ENCODE results near the gene ANKRD7. TPM values are rescaled to one million over a fixed set of nuclear protein-coding genes. Genes with fewer than 3 reads are reported as not detected.

The ANKRD7 gene
- total and polyA plus RNA-seq, 7 donors = 0.71 to 2.9 (median 1.8) TPM; not detected in 3

DNA sequence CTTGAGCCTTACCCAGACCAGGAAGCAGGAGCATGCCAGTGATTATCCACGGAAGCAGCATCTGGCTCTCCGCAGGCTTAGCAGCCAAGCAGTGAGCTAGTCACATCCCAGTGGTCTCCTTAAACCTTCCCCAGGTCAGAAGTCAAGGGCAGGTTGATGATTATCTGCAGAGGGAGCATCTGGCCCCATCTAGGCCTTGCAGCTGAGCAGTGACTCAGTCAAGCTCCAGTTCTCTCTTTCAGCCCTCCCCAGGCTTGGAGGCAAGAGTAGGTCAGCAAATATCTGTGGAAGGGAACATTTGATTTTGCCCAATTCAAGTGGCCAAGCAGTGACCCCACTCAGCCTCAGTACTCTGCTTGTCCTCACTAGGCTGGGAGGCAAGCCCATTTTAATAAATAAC lies 61.6 kb downstream of the ANKRD7 start:
- Histone ChIP-seq H3K9me3 (peaks cover 0 to 4% (median 0%) of the 10 kb centered on the region in 4 donors), H3K4me1 (no peaks in the 10 kb centered on the region), H3K4me3 (no peak overlapping the region), H3K27me3 (no peaks in the 10 kb centered on the region), H3K36me3 (no peaks in the 10 kb centered on the region), H3K27ac (no peak overlapping the region)
- WGBS, 2 donors = 91 to 98% methylated on average over 2 of the region's 2 CpGs
- intact Hi-C loops (cut with DNase I) = no loop called here
- TF ChIP-seq, protein P1, sequence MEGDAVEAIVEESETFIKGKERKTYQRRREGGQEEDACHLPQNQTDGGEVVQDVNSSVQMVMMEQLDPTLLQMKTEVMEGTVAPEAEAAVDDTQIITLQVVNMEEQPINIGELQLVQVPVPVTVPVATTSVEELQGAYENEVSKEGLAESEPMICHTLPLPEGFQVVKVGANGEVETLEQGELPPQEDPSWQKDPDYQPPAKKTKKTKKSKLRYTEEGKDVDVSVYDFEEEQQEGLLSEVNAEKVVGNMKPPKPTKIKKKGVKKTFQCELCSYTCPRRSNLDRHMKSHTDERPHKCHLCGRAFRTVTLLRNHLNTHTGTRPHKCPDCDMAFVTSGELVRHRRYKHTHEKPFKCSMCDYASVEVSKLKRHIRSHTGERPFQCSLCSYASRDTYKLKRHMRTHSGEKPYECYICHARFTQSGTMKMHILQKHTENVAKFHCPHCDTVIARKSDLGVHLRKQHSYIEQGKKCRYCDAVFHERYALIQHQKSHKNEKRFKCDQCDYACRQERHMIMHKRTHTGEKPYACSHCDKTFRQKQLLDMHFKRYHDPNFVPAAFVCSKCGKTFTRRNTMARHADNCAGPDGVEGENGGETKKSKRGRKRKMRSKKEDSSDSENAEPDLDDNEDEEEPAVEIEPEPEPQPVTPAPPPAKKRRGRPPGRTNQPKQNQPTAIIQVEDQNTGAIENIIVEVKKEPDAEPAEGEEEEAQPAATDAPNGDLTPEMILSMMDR (IDR thresholded peaks at IDR 0.05) = no peak
- no peak for TF ChIP-seq EP300 (IDR thresholded peaks at IDR 0.05)
- TF ChIP-seq POLR2A (IDR thresholded peaks at IDR 0.05) = no peak
- no peak for TF ChIP-seq POLR2AphosphoS5 (IDR thresholded peaks at IDR 0.05)
- no peak for DNase-seq

DNA sequence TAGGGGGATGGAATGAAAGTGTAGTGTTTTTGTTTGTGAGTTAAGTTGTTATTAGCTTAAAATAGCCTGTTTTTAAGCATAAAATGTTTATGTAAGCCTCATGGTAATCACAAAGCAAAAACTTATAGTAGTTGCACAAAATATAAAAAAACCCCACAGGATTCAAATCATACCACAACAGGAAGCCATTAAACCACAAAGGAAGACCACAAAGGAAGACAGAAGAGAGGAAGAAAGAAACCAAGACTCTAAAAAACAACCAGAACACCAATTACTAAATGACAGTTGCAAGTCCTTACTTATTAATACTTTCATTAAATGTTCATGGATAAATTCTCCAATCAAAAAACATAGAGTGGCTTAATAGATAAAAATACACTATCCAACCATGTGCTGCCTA lies 63.6 kb downstream of the ANKRD7 start:
- no peaks in the 10 kb centered on the region for H3K36me3 ChIP-seq
- H3K27ac ChIP-seq = no peak overlapping the region
- H3K9me3 ChIP-seq = peaks cover 0 to 4% (median 0%) of the 10 kb centered on the region in 4 donors
- no peaks in the 10 kb centered on the region for H3K4me1 ChIP-seq
- intact Hi-C loops (cut with DNase I) = no loop called here
- TF ChIP-seq POLR2AphosphoS5 (IDR thresholded peaks at IDR 0.05) = no peak
- no peak for TF ChIP-seq POLR2A (IDR thresholded peaks at IDR 0.05)
- TF ChIP-seq, protein P1 (IDR thresholded peaks at IDR 0.05) = no peak
- TF ChIP-seq EP300 (IDR thresholded peaks at IDR 0.05) = no peak
- no peak for DNase-seq
- no peaks in the 10 kb centered on the region for H3K27me3 ChIP-seq
- no peak overlapping the region for H3K4me3 ChIP-seq

DNA sequence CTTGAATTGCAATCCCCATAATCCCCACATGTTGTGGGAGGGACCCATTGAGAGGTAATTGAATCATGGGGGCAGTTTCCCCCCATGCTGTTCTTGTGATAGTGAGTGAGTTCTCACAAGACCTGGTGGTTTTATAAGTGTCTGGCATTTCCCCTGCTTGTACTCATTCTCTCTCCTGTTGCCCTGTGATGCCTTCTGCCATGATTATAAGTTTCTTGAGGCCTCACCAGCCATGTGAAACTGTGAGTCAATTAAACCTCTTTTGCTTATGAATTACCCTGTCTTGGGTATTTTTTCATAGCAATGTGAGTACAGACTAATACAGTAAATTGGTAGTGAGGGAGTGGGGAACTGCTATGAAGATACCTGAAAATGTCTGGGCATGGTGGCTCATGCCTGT lies 65.0 kb downstream of the ANKRD7 start:
- TF ChIP-seq POLR2A (IDR thresholded peaks at IDR 0.05) (no peak), EP300 (IDR thresholded peaks at IDR 0.05) (no peak), POLR2AphosphoS5 (IDR thresholded peaks at IDR 0.05) (no peak)
- TF ChIP-seq, protein P1 (IDR thresholded peaks at IDR 0.05) = no peak
- no peak for DNase-seq
- no peak overlapping the region for H3K4me3 ChIP-seq
- H3K36me3 ChIP-seq = no peaks in the 10 kb centered on the region
- no peaks in the 10 kb centered on the region for H3K4me1 ChIP-seq
- intact Hi-C loops (cut with DNase I) = no loop called here
- H3K27ac ChIP-seq = no peak overlapping the region
- H3K9me3 ChIP-seq = peaks cover 0 to 4% (median 0%) of the 10 kb centered on the region in 4 donors
- no peaks in the 10 kb centered on the region for H3K27me3 ChIP-seq

Other genes starting within 250 kb of the ANKRD7 start
- 10 to 100 TPM; 26.8 to 42.7 (median 36.6) TPM for gene LSM8, start 40.5 kb upstream of the ANKRD7 start, total RNA-seq
- gene LSM8, start 40.5 kb upstream of the ANKRD7 start, polyA plus RNA-seq = 10 to 100 TPM; 25.2 to 40.3 (median 33.1) TPM

Data from sigmoid colon (tissue), 7 donors.